NCI-H187 (cell line): Measurements from ENCODE around the gene DRAM1.
"Not testable (repeated sequence)": the region's sequence is repeated elsewhere in the genome, so short reads cannot be mapped to it uniquely, and the experiment has no call there.

Source experiments
- DNase-seq, 2 experiments: peaks; one replicate each; lab custom pipeline; 2025; lab: John Stamatoyannopoulos, UW

DRAM1 gene

GRCh38 chr12:101859664-101860607, 17.4 kb upstream of the DRAM1 start:
- DNase-seq = no peak

GRCh38 chr12:101861688-101862087, 15.7 kb upstream of the DRAM1 start:
- not testable (repeated sequence) for DNase-seq

GRCh38 chr12:101862245-101862644, 15.1 kb upstream of the DRAM1 start:
- no peak for DNase-seq

- no peak for DNase-seq
Observed at GRCh38 chr12:101863981-101864380, 13.4 kb upstream of the DRAM1 start.

GRCh38 chr12:101866615-101867373, 10.6 kb upstream of the DRAM1 start:
- no peak for DNase-seq

- DNase-seq = not testable (repeated sequence)
Observed at GRCh38 chr12:101867619-101868018, 9.8 kb upstream of the DRAM1 start.

GRCh38 chr12:101870925-101871324, 6.5 kb upstream of the DRAM1 start:
- DNase-seq = no peak

- no peak for DNase-seq
Observed at GRCh38 chr12:101875162-101875561, 2.2 kb upstream of the DRAM1 start.

GRCh38 chr12:101876322-101876860, 989 bp upstream of the DRAM1 start:
- DNase-seq = no peak

- DNase-seq = no peak
Observed at GRCh38 chr12:101877806-101878242, 444 bp downstream of the DRAM1 start.

GRCh38 chr12:101878243-101878821, 952 bp downstream of the DRAM1 start:
- no peak for DNase-seq

- no peak for DNase-seq
Observed at GRCh38 chr12:101880769-101881168, 3.4 kb downstream of the DRAM1 start.

- no peak for DNase-seq
Observed at GRCh38 chr12:101881228-101881627, 3.8 kb downstream of the DRAM1 start.

- DNase-seq = no peak
Observed at GRCh38 chr12:101884174-101884573, 6.8 kb downstream of the DRAM1 start.

- not testable (repeated sequence) for DNase-seq
Observed at GRCh38 chr12:101884781-101885340, 7.5 kb downstream of the DRAM1 start.

- no peak for DNase-seq
Observed at GRCh38 chr12:101885912-101886561, 8.7 kb downstream of the DRAM1 start.

- DNase-seq = no peak
Observed at GRCh38 chr12:101889211-101889752, 11.9 kb downstream of the DRAM1 start.

GRCh38 chr12:101891462-101891971, 14.1 kb downstream of the DRAM1 start:
- no peak for DNase-seq

GRCh38 chr12:101892794-101893193, 15.4 kb downstream of the DRAM1 start:
- no peak for DNase-seq

- DNase-seq = no peak
Observed at GRCh38 chr12:101901777-101902176, 24.4 kb downstream of the DRAM1 start.

GRCh38 chr12:101902641-101903040, 25.3 kb downstream of the DRAM1 start:
- no peak for DNase-seq
